ENCODE data around the gene EYS. TPM values are rescaled to one million over a fixed set of nuclear protein-coding genes. Genes with fewer than 3 reads are reported as not detected.

The EYS gene
- total RNA-seq, 1 experiment from 2014 or later: not detected

DNA sequence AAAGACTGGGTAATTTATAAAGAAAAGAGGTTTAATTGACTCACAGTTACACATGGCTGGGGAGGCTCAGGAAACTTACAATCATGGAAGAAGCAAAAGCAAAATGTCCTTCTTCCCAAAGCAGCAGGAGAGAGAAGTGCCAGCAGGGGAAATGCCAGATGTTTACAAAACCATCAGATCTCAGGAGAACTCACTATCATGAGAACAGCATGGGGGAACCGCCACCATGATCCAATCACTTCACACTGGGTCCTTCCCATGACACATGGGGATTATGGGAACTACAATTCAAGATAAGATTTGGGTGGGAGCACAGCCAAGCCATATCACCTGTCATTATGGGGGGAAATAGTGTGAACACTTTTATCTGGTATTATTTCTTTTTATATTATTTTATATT is 557.2 kb downstream of the EYS start:
- DNase-seq: no peak
- H4K20me1 ChIP-seq (ENCODE audit: control insufficient read depth, insufficient read depth, insufficient read length): no peaks in the 10 kb centered on the region
- H3K23me2 ChIP-seq (ENCODE audit: insufficient read length, low read depth, low read length, poor library complexity, severe bottlenecking): no peaks in the 10 kb centered on the region
- peaks cover 8% of the 10 kb centered on the region for H3K9me3 ChIP-seq (ENCODE audit: control insufficient read depth, low read depth, low read length)
- no peak overlapping the region for H3T11ph ChIP-seq (ENCODE audit: low read length)
- Mint-ChIP-seq H3K36me3 (ENCODE audit: insufficient read depth in 1 of 3, low read depth in 3 of 3) (peaks cover 8 to 23% (median 10%) of the 10 kb centered on the region in 3 experiments), H3K27me3 (ENCODE audit: low read depth) (no peaks in the 10 kb centered on the region), H3K27ac (no peak overlapping the region), H3K4me3 (no peak overlapping the region), H3K4me1 (no peaks in the 10 kb centered on the region), H3K9me3 (peaks cover 20 to 21% of the 10 kb centered on the region in 2 experiments)
- no peak overlapping the region for H2BK120ac ChIP-seq (ENCODE audit: low read depth, low read length, poor library complexity, severe bottlenecking)
- H3K27me3 ChIP-seq (ENCODE audit: insufficient read depth, low read length): no peaks in the 10 kb centered on the region
- H3K23ac ChIP-seq (ENCODE audit: insufficient read length, low read depth, low read length): no peak overlapping the region
- no peak overlapping the region for H3K4me2 ChIP-seq (ENCODE audit: insufficient read depth, insufficient read length, low read length)
- no CpG with 5 or more reads among the region's 1 CpG for WGBS (ENCODE audit: extremely low coverage, insufficient read length, low lambda C conversion rate)
- TF ChIP-seq, protein P1, sequence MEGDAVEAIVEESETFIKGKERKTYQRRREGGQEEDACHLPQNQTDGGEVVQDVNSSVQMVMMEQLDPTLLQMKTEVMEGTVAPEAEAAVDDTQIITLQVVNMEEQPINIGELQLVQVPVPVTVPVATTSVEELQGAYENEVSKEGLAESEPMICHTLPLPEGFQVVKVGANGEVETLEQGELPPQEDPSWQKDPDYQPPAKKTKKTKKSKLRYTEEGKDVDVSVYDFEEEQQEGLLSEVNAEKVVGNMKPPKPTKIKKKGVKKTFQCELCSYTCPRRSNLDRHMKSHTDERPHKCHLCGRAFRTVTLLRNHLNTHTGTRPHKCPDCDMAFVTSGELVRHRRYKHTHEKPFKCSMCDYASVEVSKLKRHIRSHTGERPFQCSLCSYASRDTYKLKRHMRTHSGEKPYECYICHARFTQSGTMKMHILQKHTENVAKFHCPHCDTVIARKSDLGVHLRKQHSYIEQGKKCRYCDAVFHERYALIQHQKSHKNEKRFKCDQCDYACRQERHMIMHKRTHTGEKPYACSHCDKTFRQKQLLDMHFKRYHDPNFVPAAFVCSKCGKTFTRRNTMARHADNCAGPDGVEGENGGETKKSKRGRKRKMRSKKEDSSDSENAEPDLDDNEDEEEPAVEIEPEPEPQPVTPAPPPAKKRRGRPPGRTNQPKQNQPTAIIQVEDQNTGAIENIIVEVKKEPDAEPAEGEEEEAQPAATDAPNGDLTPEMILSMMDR (conservative IDR thresholded peaks at IDR 0.05): no peak
- no peak overlapping the region for H4K8ac ChIP-seq (replicated peaks; ENCODE audit: insufficient read length, low read depth, low read length)
- no peak overlapping the region for H3K4ac ChIP-seq (ENCODE audit: low read depth, low read length)
- H2AK5ac ChIP-seq (ENCODE audit: insufficient read length, low read length): no peak overlapping the region
- H3K79me1 ChIP-seq (ENCODE audit: insufficient read depth, low read depth, low read length, poor library complexity, severe bottlenecking): no peaks in the 10 kb centered on the region
- H2BK5ac ChIP-seq (ENCODE audit: insufficient read length, low read length): no peak overlapping the region
- H4K91ac ChIP-seq (ENCODE audit: insufficient read length, low read depth, low read length): no peak overlapping the region
- H2AFZ ChIP-seq (ENCODE audit: low read length): no peak overlapping the region
- H3K14ac ChIP-seq (ENCODE audit: insufficient read depth, low read length): no peak overlapping the region
- no peak overlapping the region for H3K9ac ChIP-seq (ENCODE audit: extremely low read depth, insufficient read length, low read length)
- H2BK12ac ChIP-seq (ENCODE audit: insufficient read length, low read depth, low read length): no peak overlapping the region
- H2BK15ac ChIP-seq (ENCODE audit: low read depth, low read length): no peak overlapping the region
- no peaks in the 10 kb centered on the region for H3K4me1 ChIP-seq (ENCODE audit: insufficient read depth, low read length)
- H3K27ac ChIP-seq (ENCODE audit: insufficient read length, low read depth, low read length): no peak overlapping the region
- no peak overlapping the region for H2BK20ac ChIP-seq (ENCODE audit: low read depth, low read length, poor library complexity, severe bottlenecking)
- H3K56ac ChIP-seq (ENCODE audit: insufficient read length, low read depth, low read length): no peak overlapping the region
- no peaks in the 10 kb centered on the region for H3K79me2 ChIP-seq (ENCODE audit: insufficient read depth, low read length)
- H3K18ac ChIP-seq (ENCODE audit: insufficient read length, low read depth, low read length): no peak overlapping the region
- no peak overlapping the region for H4K5ac ChIP-seq (ENCODE audit: insufficient read length, low read depth, low read length)
